ENCODE results near the gene LAMA3.

The LAMA3 gene

GRCh38 chr18:23689031-23689615 lies at the start of gene LAMA3:
Gene LAMA3 (plus strand): TSS chr18:23689453. CDS start chr18:23689684, 231 bp downstream.
- peak in 1 of 3 experiments; percentile 18 for DNase-seq (ENCODE audit: low read depth in 3 of 3)

- DNase-seq (ENCODE audit: low read depth in 3 of 3), result no peak
Observed at GRCh38 chr18:23640052-23640451, 49.2 kb upstream of the LAMA3 start.

GRCh38 chr18:23641143-23641720 lies 48.0 kb upstream of the LAMA3 start:
- DNase-seq (ENCODE audit: low read depth in 3 of 3), result no peak

- no peak for DNase-seq (ENCODE audit: low read depth in 3 of 3)
Observed at GRCh38 chr18:23641937-23642666, 47.2 kb upstream of the LAMA3 start.

- DNase-seq (ENCODE audit: low read depth in 3 of 3), result no peak
Observed at GRCh38 chr18:23643815-23644490, 45.3 kb upstream of the LAMA3 start.

GRCh38 chr18:23645568-23646175 lies 43.6 kb upstream of the LAMA3 start:
- no peak for DNase-seq (ENCODE audit: low read depth in 3 of 3)

- no peak for DNase-seq (ENCODE audit: low read depth in 3 of 3)
Observed at GRCh38 chr18:23646282-23646681, 43.0 kb upstream of the LAMA3 start.

GRCh38 chr18:23648456-23648855 lies 40.8 kb upstream of the LAMA3 start:
- DNase-seq (ENCODE audit: low read depth in 3 of 3), result no peak

- no peak for DNase-seq (ENCODE audit: low read depth in 3 of 3)
Observed at GRCh38 chr18:23648940-23649607, 40.2 kb upstream of the LAMA3 start.

- DNase-seq (ENCODE audit: low read depth in 3 of 3), result no peak
Observed at GRCh38 chr18:23650968-23651927, 38.0 kb upstream of the LAMA3 start.

- no peak for DNase-seq (ENCODE audit: low read depth in 3 of 3)
Observed at GRCh38 chr18:23652232-23652631, 37.0 kb upstream of the LAMA3 start.

- no peak for DNase-seq (ENCODE audit: low read depth in 3 of 3)
Observed at GRCh38 chr18:23658285-23658684, 31.0 kb upstream of the LAMA3 start.

- DNase-seq (ENCODE audit: low read depth in 3 of 3), result no peak
Observed at GRCh38 chr18:23661735-23662308, 27.4 kb upstream of the LAMA3 start.

- DNase-seq (ENCODE audit: low read depth in 3 of 3), result peak; percentile 1 to 44 (median 15)
Observed at GRCh38 chr18:23662309-23663263, 26.7 kb upstream of the LAMA3 start, which contains the start of gene ANKRD29. Gene ANKRD29 (minus strand): TSS chr18:23662911. CDS start chr18:23662730, 181 bp downstream.

- no peak for DNase-seq (ENCODE audit: low read depth in 3 of 3)
Observed at GRCh38 chr18:23664674-23665073, 24.6 kb upstream of the LAMA3 start.

GRCh38 chr18:23667114-23667513 lies 22.1 kb upstream of the LAMA3 start:
- DNase-seq (ENCODE audit: low read depth in 3 of 3), result no peak

- DNase-seq (ENCODE audit: low read depth in 3 of 3), result no peak
Observed at GRCh38 chr18:23668731-23669130, 20.5 kb upstream of the LAMA3 start.

GRCh38 chr18:23669202-23669766 lies 20.0 kb upstream of the LAMA3 start:
- no peak for DNase-seq (ENCODE audit: low read depth in 3 of 3)

All from stimulated activated CD4-positive, alpha-beta T cell treated with anti-CD3 and anti-CD28 coated beads, TNF-alpha, amount 100 ng/mL, for 24 hours (primary cell).